IMR-90 (cell line): Measurements from ENCODE around the gene MRPL12. TPM values are rescaled to one million over a fixed set of nuclear protein-coding genes. Genes with fewer than 3 reads are reported as not detected.

Experiments used
- ATAC-seq: fragments of 200-7000 bp; cut with Tn5 transposase; 2 replicates; pipeline ENCODE4 v1.9.1; 2020; ENCODE audit warnings: low read depth, mild to moderate bottlenecking, moderate library complexity
- BruUV-seq: library from RNA; stranded (reverse); fragments of 400-500 nt; replicated peaks from 2 replicates; lab custom pipeline; 2021; lab: Mats Ljungman, UMichigan
- CTCF ChIA-PET: fragments of 300-600 bp; formaldehyde crosslinking; extraction: SDS; loops from one replicate; lab custom pipeline; 2021; ENCODE audit warnings: antibody characterized with exemption; lab: Yijun Ruan, JAX
- POLR2A ChIA-PET: fragments of 300-600 bp; sonication (Branson Sonifier 250); formaldehyde crosslinking; loops from one replicate; lab custom pipeline; 2022; ENCODE audit warnings: antibody characterized with exemption; ENCODE audit not compliant: unreplicated experiment; lab: Charles Lee
- DNase-seq: peaks from one replicate; pipeline ENCODE4 v3.0.0; 2013
- H2AFZ ChIP-seq: replicated peaks from 2 replicates; pipeline ENCODE3; 2013; ENCODE audit warnings: low read length, mild to moderate bottlenecking; ENCODE audit not compliant: poor library complexity
- H2AK5ac ChIP-seq: 2 replicates; pipeline ENCODE4 v1.6.1; 2013; ENCODE audit warnings: low read depth, low read length, inconsistent platforms
- H2AK9ac ChIP-seq: replicated peaks from 2 replicates; pipeline ENCODE3; 2013; ENCODE audit warnings: mild to moderate bottlenecking, low read depth, low read length, moderate library complexity; ENCODE audit not compliant: poor library complexity
- H2BK120ac ChIP-seq: 2 replicates; pipeline ENCODE4 v1.6.1; 2013; ENCODE audit warnings: low read depth, low read length, inconsistent platforms
- H2BK15ac ChIP-seq: 3 replicates; pipeline ENCODE4 v1.6.1; 2013; ENCODE audit warnings: low read depth, low read length, inconsistent platforms
- H2BK20ac ChIP-seq: 2 replicates; pipeline ENCODE4 v1.6.1; 2013; ENCODE audit warnings: low read depth, mild to moderate bottlenecking, inconsistent platforms, low read length, moderate library complexity
- H2BK5ac ChIP-seq: 2 replicates; pipeline ENCODE4 v1.6.1; 2013; ENCODE audit warnings: mild to moderate bottlenecking, low read depth, low read length, inconsistent platforms; ENCODE audit not compliant: poor library complexity, severe bottlenecking
- H3K14ac ChIP-seq: replicated peaks from 2 replicates; pipeline ENCODE4 v1.6.1; 2013; ENCODE audit warnings: low read depth, low read length, inconsistent platforms
- H3K18ac ChIP-seq: 2 replicates; pipeline ENCODE4 v1.6.1; 2013; ENCODE audit warnings: low read depth, low read length, control low read depth
- H3K23ac ChIP-seq: 2 replicates; pipeline ENCODE4 v1.6.1; 2013; ENCODE audit warnings: low read depth, low read length, inconsistent platforms
- H3K27ac ChIP-seq: 2 replicates; pipeline ENCODE4 v1.5.1; 2013; ENCODE audit warnings: mild to moderate bottlenecking, control low read depth, low read length; ENCODE audit not compliant: insufficient read depth
- H3K27me3 ChIP-seq: 2 replicates; pipeline ENCODE4 v1.6.1; 2013; ENCODE audit warnings: low read length; ENCODE audit not compliant: control insufficient read depth, insufficient read depth
- H3K36me3 ChIP-seq: 2 replicates; pipeline ENCODE4 v1.6.1; 2013; ENCODE audit warnings: low read length, mixed read lengths; ENCODE audit not compliant: control insufficient read depth, insufficient read depth
- H3K4ac ChIP-seq: 2 replicates; pipeline ENCODE4 v1.6.1; 2013; ENCODE audit warnings: low read depth, low read length, inconsistent platforms
- H3K4me1 ChIP-seq: 2 replicates; pipeline ENCODE4 v1.6.1; 2013; ENCODE audit warnings: low read length, mixed read lengths; ENCODE audit not compliant: control insufficient read depth, insufficient read depth
- H3K4me2 ChIP-seq: 2 replicates; pipeline ENCODE4 v1.6.1; 2013; ENCODE audit warnings: low read depth, mild to moderate bottlenecking, control low read depth, low read length, moderate library complexity
- H3K4me3 ChIP-seq: 2 replicates; pipeline ENCODE4 v1.5.1; 2013; ENCODE audit warnings: low read depth, mild to moderate bottlenecking, control low read depth, low read length, moderate library complexity; ENCODE audit not compliant: insufficient read depth
- H3K56ac ChIP-seq: 2 replicates; pipeline ENCODE4 v1.6.1; 2013; ENCODE audit warnings: low read length, inconsistent platforms; ENCODE audit not compliant: insufficient read depth; ENCODE audit errors: extremely low read depth
- H3K79me1 ChIP-seq, 2 experiments: 2 replicates each; pipeline ENCODE4 v1.6.1; 2013; ENCODE audit warnings: low read length in 2 of 2, inconsistent platforms in 1 of 2, low read depth in 1 of 2
- H3K9ac ChIP-seq: 2 replicates; pipeline ENCODE4 v1.6.1; 2013; ENCODE audit warnings: low read depth, low read length, control low read depth
- H3K9me1 ChIP-seq: 2 replicates; pipeline ENCODE4 v1.6.1; 2013; ENCODE audit warnings: low read length, inconsistent platforms; ENCODE audit not compliant: insufficient read depth
- H3K9me3 ChIP-seq: 2 replicates; pipeline ENCODE4 v1.6.1; 2013; ENCODE audit warnings: low read length; ENCODE audit not compliant: control insufficient read depth, insufficient read depth
- H4K20me1 ChIP-seq: 2 replicates; pipeline ENCODE4 v1.6.1; 2013; ENCODE audit warnings: low read length, inconsistent platforms; ENCODE audit not compliant: insufficient read depth
- H4K5ac ChIP-seq: 2 replicates; pipeline ENCODE4 v1.6.1; 2013; ENCODE audit warnings: mild to moderate bottlenecking, low read depth, low read length, control low read depth
- H4K8ac ChIP-seq, 2 experiments: 2 replicates each; pipeline ENCODE4 v1.6.1; 2013; ENCODE audit warnings: low read depth in 2 of 2, low read length in 2 of 2, control low read depth in 1 of 2, inconsistent platforms in 1 of 2
- H4K91ac ChIP-seq: 2 replicates; pipeline ENCODE4 v1.6.1; 2013; ENCODE audit warnings: low read depth, low read length, inconsistent platforms; ENCODE audit not compliant: insufficient read depth
- BHLHE40 ChIP-seq: fragments of 150-350 bp; IDR thresholded peaks from 2 replicates; pipeline ENCODE4 v1.6.1; 2016; ENCODE audit warnings: mild to moderate bottlenecking, low read depth, low read length
- CEBPB ChIP-seq: IDR thresholded peaks from 2 replicates; pipeline ENCODE4 v1.6.1; 2012; ENCODE audit warnings: low read depth, low read length, improper control_type of control experiment
- CHD1 ChIP-seq: IDR thresholded peaks from 2 replicates; pipeline ENCODE4 v1.6.1; 2012; ENCODE audit warnings: low read depth, low read length, improper control_type of control experiment
- CTCF ChIP-seq: conservative IDR thresholded peaks from 2 replicates; pipeline ENCODE4 v1.5.1; 2012; ENCODE audit warnings: mild to moderate bottlenecking, low read depth, low read length, improper control_type of control experiment
- ELK1 ChIP-seq: fragments of 150-350 bp; IDR thresholded peaks from 2 replicates; pipeline ENCODE4 v1.6.1; 2016; ENCODE audit warnings: low read depth, mild to moderate bottlenecking, low read length, moderate library complexity, borderline replicate concordance
- FOS ChIP-seq: fragments of 150-350 bp; IDR thresholded peaks from 2 replicates; pipeline ENCODE4 v1.6.1; 2016; ENCODE audit warnings: low read depth, low read length
- MAFK ChIP-seq: IDR thresholded peaks from 2 replicates; pipeline ENCODE4 v1.6.1; 2012; ENCODE audit warnings: low read depth, low read length, improper control_type of control experiment
- MAZ ChIP-seq: IDR thresholded peaks from 2 replicates; pipeline ENCODE4 v1.6.1; 2012; ENCODE audit warnings: low read depth, mild to moderate bottlenecking, low read length, improper control_type of control experiment, moderate library complexity, borderline replicate concordance
- MXI1 ChIP-seq: IDR thresholded peaks from 2 replicates; pipeline ENCODE4 v1.6.1; 2012; ENCODE audit warnings: low read depth, mild to moderate bottlenecking, low read length, moderate library complexity, borderline replicate concordance
- NFE2L2 ChIP-seq: fragments of 150-350 bp; IDR thresholded peaks from 2 replicates; pipeline ENCODE4 v1.6.1; 2016; ENCODE audit warnings: low read depth, mild to moderate bottlenecking, low read length
- POLR2A ChIP-seq: IDR thresholded peaks from 2 replicates; pipeline ENCODE4 v1.6.1; 2012; ENCODE audit warnings: mild to moderate bottlenecking, low read depth, low read length
- RAD21 ChIP-seq: IDR thresholded peaks from 2 replicates; pipeline ENCODE4 v1.6.1; 2012; ENCODE audit warnings: low read length, improper control_type of control experiment
- RCOR1 ChIP-seq: IDR thresholded peaks from 2 replicates; pipeline ENCODE4 v1.6.1; 2012; ENCODE audit warnings: mild to moderate bottlenecking, low read length, improper control_type of control experiment; ENCODE audit not compliant: insufficient replicate concordance
- RFX5 ChIP-seq: IDR thresholded peaks from 2 replicates; pipeline ENCODE4 v1.8.0; 2012; ENCODE audit warnings: low read depth, mild to moderate bottlenecking, low read length, moderate library complexity
- SMC3 ChIP-seq: fragments of 150-350 bp; IDR thresholded peaks from 2 replicates; pipeline ENCODE4 v1.6.1; 2016; ENCODE audit warnings: low read depth, mild to moderate bottlenecking, antibody characterized with exemption, low read length, moderate library complexity
- WGBS, 2 experiments: methylation state at CpG; one replicate each; pipeline versions ENCODE4 v1.1.5 to v1.1.7; 2013; ENCODE audit warnings: missing lambda C conversion rate in 2 of 2; ENCODE audit not compliant: insufficient read length in 1 of 2; ENCODE audit errors: extremely low coverage in 2 of 2; 5-methylcytosine and 5-hydroxymethylcytosine counted together
- dilution Hi-C: fragments of 300-500 bp; cut with HindIII; formaldehyde crosslinking; loops from one replicate; pipeline ENCODE4 v1.14.3; 2018; ENCODE audit warnings: low sequenced_read_pairs; ENCODE audit not compliant: unreplicated experiment
- in situ Hi-C: fragments of 300-500 bp; cut with MboI; formaldehyde crosslinking; loops from 3 replicates; pipeline ENCODE4 v1.14.3; 2019; ENCODE audit warnings: low sequenced_read_pairs, inconsistent platforms, mixed read lengths
- intact Hi-C: fragments of 100-400 bp; cut with micrococcal nuclease; formaldehyde crosslinking; loops from 2 replicates; pipeline ENCODE4 v1.10.0; 2022
- polyA plus RNA-seq, 3 experiments: library from polyadenylated mRNA; depleted of rRNA; stranded (reverse); fragments of >200 nt; gene quantifications; 2 replicates each; pipeline ENCODE4 v1.2.3, GENCODE V29; 2012; ENCODE audit warnings: low replicate concordance in 1 of 3
- total RNA-seq: library from RNA; depleted of rRNA; stranded (reverse); fragments of >200 nt; gene quantifications from 2 replicates; pipeline ENCODE4 v1.2.3, GENCODE V29; 2012

The MRPL12 gene
- total and polyA plus RNA-seq, 2 of the 4 experiments (the other 2 are of a cell fraction) = 17.2 to 111 TPM

GRCh38 chr17:81715872-81716673 is 12.9 kb downstream of the MRPL12 start:
- 95% methylated on average over 21 of the region's 43 CpGs; no CpG with 5 or more reads in 1 of the 2 experiments for whole genome bisulfite sequencing, 2 experiments
- TF ChIP-seq RAD21 (no peak), NFE2L2 (no peak), MAZ (no peak), CHD1 (no peak), ELK1 (no peak), MXI1 (no peak), RFX5 (no peak), CTCF (no peak), RCOR1 (no peak), MAFK (no peak), FOS (no peak), POLR2A (no peak), CEBPB (no peak), SMC3 (no peak), BHLHE40 (no peak)

More at GRCh38 chr17:81715872-81716673, 12.9 kb downstream of the MRPL12 start:
- Histone ChIP-seq H3K18ac (no peak overlapping the region), H2AFZ (no peak overlapping the region), H3K4me2 (no peak overlapping the region), H2BK15ac (no peak overlapping the region), H4K8ac (no peak overlapping the region), H3K27ac (no peak overlapping the region), H3K4ac (no peak overlapping the region), H3K56ac (no peak overlapping the region), H2AK5ac (no peak overlapping the region), H4K20me1 (no peaks in the 10 kb centered on the region; the same call in 1 of the 2 replicates), H3K9ac (no peak overlapping the region), H3K14ac (no peak overlapping the region), H4K5ac (no peak overlapping the region), H2AK9ac (no peak overlapping the region), H3K79me1 (peaks cover 14 to 23% of the 10 kb centered on the region in 2 experiments), H3K36me3 (peaks cover 2% of the 10 kb centered on the region; the same call in 1 of the 2 replicates), H3K9me1 (peaks cover 2% of the 10 kb centered on the region; the same call in 1 of the 2 replicates), H2BK5ac (no peak overlapping the region), H3K4me3 (no peak overlapping the region), H2BK20ac (no peak overlapping the region), H3K23ac (no peak overlapping the region), H2BK120ac (no peak overlapping the region), H4K91ac (no peak overlapping the region), H3K4me1 (peaks cover 10% of the 10 kb centered on the region), H3K9me3 (no peaks in the 10 kb centered on the region), H3K27me3 (no peaks in the 10 kb centered on the region)
- ATAC-seq (no peak), DNase-seq (no peak)
- intact Hi-C loops (no loop called here), dilution Hi-C loops (no loop called here), in situ Hi-C loops (no loop called here)
- no TSS peak for BruUV-seq
- POLR2A ChIA-PET = interaction anchor here (1.0 kb wide), 1 partner anchor 151 kb away, joined by 12 read pairs; no protein-coding TSS in a partner anchor
- CTCF ChIA-PET = no interaction called here
